Measurements from ENCODE around the gene MCUR1. TPM values are rescaled to one million over a fixed set of nuclear protein-coding genes. Genes with fewer than 3 reads are reported as not detected.
"Not testable (repeated sequence)": the region's sequence is repeated elsewhere in the genome, so short reads cannot be mapped to it uniquely, and the experiment has no call there.

Gene MCUR1
- total RNA-seq, 1 experiment from 2014 or later, result 33.1 TPM

GRCh38 chr6:13851330-13851729 lies 37.0 kb upstream of the MCUR1 start:
- DNase-seq (ENCODE audit: low read depth, low spot score), result no peak
- no peak overlapping the region for H3K27ac ChIP-seq (ENCODE audit: low read length)
- H3K27me3 ChIP-seq (ENCODE audit: control insufficient read depth, insufficient read depth, low read length), result no peaks in the 10 kb centered on the region
- H3K4me3 ChIP-seq (ENCODE audit: low read depth in 2 of 2, low read length in 2 of 2), result no peak overlapping the region
- no peaks in the 10 kb centered on the region for H3K9me3 ChIP-seq (ENCODE audit: control insufficient read depth, insufficient read depth, low read depth, low read length)
- in situ Hi-C loops (cut with HindIII; ENCODE audit: low pct_unique_long_range_greater_than_20kb, low sequenced_read_pairs), result no loop called here
- POLR2A ChIA-PET, result no interaction called here
- TF ChIP-seq SIN3A (IDR thresholded peaks at IDR 0.05; ENCODE audit: borderline replicate concordance, insufficient read depth, low read depth, low read length) (no peak), CTCF (IDR thresholded peaks at IDR 0.05) (no peak), POLR2AphosphoS5 (IDR thresholded peaks at IDR 0.05; ENCODE audit: low read depth, low read length) (no peak), REST (IDR thresholded peaks at IDR 0.05; ENCODE audit: insufficient read depth in 1 of 2, low read depth in 2 of 2, low read length in 1 of 2) (no peak), TCF7L2 (IDR thresholded peaks at IDR 0.05; ENCODE audit: low read depth, low read length) (no peak)
- no peaks in the 10 kb centered on the region for H3K4me1 ChIP-seq (ENCODE audit: control insufficient read depth, insufficient read depth, low read length)
- H3K36me3 ChIP-seq (ENCODE audit: control insufficient read depth, insufficient read depth, low read length), result no peaks in the 10 kb centered on the region
- no TSS peak for BruUV-seq (replicated peaks)
- no peak for ATAC-seq
- CTCF ChIA-PET, result no interaction called here
- intact Hi-C loops (cut with micrococcal nuclease; ENCODE audit: unreplicated experiment), result no loop called here

- CTCF ChIA-PET; in situ Hi-C loops (cut with HindIII; ENCODE audit: low pct_unique_long_range_greater_than_20kb, low sequenced_read_pairs); H3K27ac ChIP-seq (ENCODE audit: low read length); BruUV-seq (replicated peaks); DNase-seq (ENCODE audit: low read depth, low spot score); H3K27me3 ChIP-seq (ENCODE audit: control insufficient read depth, insufficient read depth, low read length); POLR2A ChIA-PET; H3K36me3 ChIP-seq (ENCODE audit: control insufficient read depth, insufficient read depth, low read length); H3K9me3 ChIP-seq (ENCODE audit: control insufficient read depth, insufficient read depth, low read depth, low read length); H3K4me3 ChIP-seq (ENCODE audit: low read depth in 2 of 2, low read length in 2 of 2); intact Hi-C loops (cut with micrococcal nuclease; ENCODE audit: unreplicated experiment); H3K4me1 ChIP-seq (ENCODE audit: control insufficient read depth, insufficient read depth, low read length); ATAC-seq: not testable (repeated sequence)
Measured at GRCh38 chr6:13850690-13851089, 36.3 kb upstream of the MCUR1 start.

- DNase-seq (ENCODE audit: low read depth, low spot score), result no peak
- POLR2A ChIA-PET, result interaction anchor here (0.6 kb wide), 1 partner anchor 29 kb away, joined by 8 read pairs; no protein-coding TSS in a partner anchor
- intact Hi-C loops (cut with micrococcal nuclease; ENCODE audit: unreplicated experiment), result no loop called here
Measured at GRCh38 chr6:13848522-13849150, 34.3 kb upstream of the MCUR1 start.

More at GRCh38 chr6:13848522-13849150, 34.3 kb upstream of the MCUR1 start:
- H3K4me3 ChIP-seq (ENCODE audit: low read depth in 2 of 2, low read length in 2 of 2), result no peak overlapping the region
- no peaks in the 10 kb centered on the region for H3K36me3 ChIP-seq (ENCODE audit: control insufficient read depth, insufficient read depth, low read length)
- H3K4me1 ChIP-seq (ENCODE audit: control insufficient read depth, insufficient read depth, low read length), result no peaks in the 10 kb centered on the region
- H3K27me3 ChIP-seq (ENCODE audit: control insufficient read depth, insufficient read depth, low read length), result no peaks in the 10 kb centered on the region
- no peak overlapping the region for H3K27ac ChIP-seq (ENCODE audit: low read length)
- CTCF ChIA-PET, result no interaction called here
- ATAC-seq, result no peak
- no peaks in the 10 kb centered on the region for H3K9me3 ChIP-seq (ENCODE audit: control insufficient read depth, insufficient read depth, low read depth, low read length)
- no peak for TF ChIP-seq TCF7L2 (IDR thresholded peaks at IDR 0.05; ENCODE audit: low read depth, low read length)
- no peak for TF ChIP-seq CTCF (IDR thresholded peaks at IDR 0.05)
- in situ Hi-C loops (cut with HindIII; ENCODE audit: low pct_unique_long_range_greater_than_20kb, low sequenced_read_pairs), result no loop called here
- BruUV-seq (replicated peaks), result no TSS peak

All from Panc1 (cell line).